Erythroblast (primary cell): Measurements from ENCODE around the gene PRICKLE1.

Source experiments
- GATA1 ChIP-seq: IDR thresholded peaks from 2 replicates; pipeline ENCODE4 v1.6.1; 2011; ENCODE audit warnings: low read depth, mild to moderate bottlenecking, control low read depth, low read length, moderate library complexity
- POLR2A ChIP-seq: IDR thresholded peaks from 2 replicates; pipeline ENCODE4 v1.6.1; 2011; ENCODE audit warnings: mild to moderate bottlenecking, low read length

DNA sequence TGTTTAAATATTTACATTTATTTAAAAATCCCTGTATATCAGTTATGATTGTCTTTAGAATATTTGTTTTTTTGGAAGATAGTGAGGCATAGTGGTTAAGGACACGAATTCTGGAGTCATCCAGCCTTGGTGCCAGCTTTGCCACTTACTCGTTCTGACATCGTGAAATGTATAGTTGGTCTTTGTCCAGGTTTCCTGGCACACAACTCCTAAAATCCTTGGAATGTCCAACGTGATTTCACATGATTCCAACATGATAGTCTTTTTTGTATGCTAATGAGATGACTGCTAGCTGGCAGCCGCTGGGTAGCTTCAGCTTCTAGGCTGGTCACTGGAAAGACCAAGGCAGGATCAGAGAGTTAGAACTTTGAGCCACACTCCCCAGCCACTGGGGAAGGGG lies 64.8 kb downstream of the PRICKLE1 start:
- TF ChIP-seq POLR2A = no peak
- no peak for TF ChIP-seq GATA1
